ENCODE measurements around the gene MYOF.
"Not testable (repeated sequence)": the region's sequence is repeated elsewhere in the genome, so short reads cannot be mapped to it uniquely, and the experiment has no call there.

Gene MYOF

GRCh38 chr10:93287775-93288174 is 194.4 kb downstream of the MYOF start:
- no peaks in the 10 kb centered on the region for H3K36me3 ChIP-seq (ENCODE audit: control insufficient read depth, insufficient read depth, low read length)
- no peak overlapping the region for H3K4me3 ChIP-seq (ENCODE audit: low read length)
- no peak overlapping the region for H3K9ac ChIP-seq (ENCODE audit: low read length)
- H3K27me3 ChIP-seq (ENCODE audit: control insufficient read depth, insufficient read depth, low read length) = no peaks in the 10 kb centered on the region
- no peaks in the 10 kb centered on the region for H3K9me3 ChIP-seq (ENCODE audit: control insufficient read depth, low read length)
- H3K4me1 ChIP-seq (ENCODE audit: control insufficient read depth, insufficient read depth, low read length) = no peaks in the 10 kb centered on the region

GRCh38 chr10:93284246-93284645 is 197.9 kb downstream of the MYOF start:
- not testable (repeated sequence) for H3K9ac ChIP-seq (ENCODE audit: low read length); H3K27me3 ChIP-seq (ENCODE audit: control insufficient read depth, insufficient read depth, low read length); H3K9me3 ChIP-seq (ENCODE audit: control insufficient read depth, low read length)

GRCh38 chr10:93281367-93281720 is 200.8 kb downstream of the MYOF start:
- Histone ChIP-seq H3K9me3 (ENCODE audit: control insufficient read depth, low read length) (no peaks in the 10 kb centered on the region), H3K27me3 (ENCODE audit: control insufficient read depth, insufficient read depth, low read length) (no peaks in the 10 kb centered on the region), H3K36me3 (ENCODE audit: control insufficient read depth, insufficient read depth, low read length) (no peaks in the 10 kb centered on the region), H3K4me3 (ENCODE audit: low read length) (no peak overlapping the region), H3K9ac (ENCODE audit: low read length) (no peak overlapping the region), H3K4me1 (ENCODE audit: control insufficient read depth, insufficient read depth, low read length) (no peaks in the 10 kb centered on the region)

More at GRCh38 chr10:93284246-93284645, 197.9 kb downstream of the MYOF start:
- H3K4me3 ChIP-seq (ENCODE audit: low read length); H3K36me3 ChIP-seq (ENCODE audit: control insufficient read depth, insufficient read depth, low read length); H3K4me1 ChIP-seq (ENCODE audit: control insufficient read depth, insufficient read depth, low read length): not testable (repeated sequence)

GRCh38 chr10:93280699-93281366 is 201.3 kb downstream of the MYOF start:
- H3K9ac ChIP-seq (ENCODE audit: low read length) = no peak overlapping the region
- no peaks in the 10 kb centered on the region for H3K27me3 ChIP-seq (ENCODE audit: control insufficient read depth, insufficient read depth, low read length)
- H3K36me3 ChIP-seq (ENCODE audit: control insufficient read depth, insufficient read depth, low read length) = no peaks in the 10 kb centered on the region
- no peaks in the 10 kb centered on the region for H3K4me1 ChIP-seq (ENCODE audit: control insufficient read depth, insufficient read depth, low read length)
- H3K9me3 ChIP-seq (ENCODE audit: control insufficient read depth, low read length) = no peaks in the 10 kb centered on the region
- H3K4me3 ChIP-seq (ENCODE audit: low read length) = no peak overlapping the region

GRCh38 chr10:93280121-93280698 is 201.9 kb downstream of the MYOF start:
- Histone ChIP-seq H3K27me3 (ENCODE audit: control insufficient read depth, insufficient read depth, low read length) (no peaks in the 10 kb centered on the region), H3K9ac (ENCODE audit: low read length) (no peak overlapping the region), H3K4me3 (ENCODE audit: low read length) (no peak overlapping the region), H3K4me1 (ENCODE audit: control insufficient read depth, insufficient read depth, low read length) (no peaks in the 10 kb centered on the region), H3K9me3 (ENCODE audit: control insufficient read depth, low read length) (no peaks in the 10 kb centered on the region), H3K36me3 (ENCODE audit: control insufficient read depth, insufficient read depth, low read length) (no peaks in the 10 kb centered on the region)

GRCh38 chr10:93277360-93277759 is 204.8 kb downstream of the MYOF start:
- H3K9ac ChIP-seq (ENCODE audit: low read length) = no peak overlapping the region
- no peak overlapping the region for H3K4me3 ChIP-seq (ENCODE audit: low read length)
- H3K4me1 ChIP-seq (ENCODE audit: control insufficient read depth, insufficient read depth, low read length) = no peaks in the 10 kb centered on the region
- no peaks in the 10 kb centered on the region for H3K9me3 ChIP-seq (ENCODE audit: control insufficient read depth, low read length)
- H3K36me3 ChIP-seq (ENCODE audit: control insufficient read depth, insufficient read depth, low read length) = no peaks in the 10 kb centered on the region
- no peaks in the 10 kb centered on the region for H3K27me3 ChIP-seq (ENCODE audit: control insufficient read depth, insufficient read depth, low read length)

GRCh38 chr10:93274419-93274818 is 207.7 kb downstream of the MYOF start:
- Histone ChIP-seq H3K27me3 (ENCODE audit: control insufficient read depth, insufficient read depth, low read length) (no peaks in the 10 kb centered on the region), H3K4me3 (ENCODE audit: low read length) (no peak overlapping the region), H3K9ac (ENCODE audit: low read length) (no peak overlapping the region), H3K4me1 (ENCODE audit: control insufficient read depth, insufficient read depth, low read length) (no peaks in the 10 kb centered on the region), H3K9me3 (ENCODE audit: control insufficient read depth, low read length) (no peaks in the 10 kb centered on the region), H3K36me3 (ENCODE audit: control insufficient read depth, insufficient read depth, low read length) (no peaks in the 10 kb centered on the region)

- no peak overlapping the region for H3K9ac ChIP-seq (ENCODE audit: low read length)
- no peak overlapping the region for H3K4me3 ChIP-seq (ENCODE audit: low read length)
- no peaks in the 10 kb centered on the region for H3K27me3 ChIP-seq (ENCODE audit: control insufficient read depth, insufficient read depth, low read length)
- no peaks in the 10 kb centered on the region for H3K9me3 ChIP-seq (ENCODE audit: control insufficient read depth, low read length)
- no peaks in the 10 kb centered on the region for H3K36me3 ChIP-seq (ENCODE audit: control insufficient read depth, insufficient read depth, low read length)
- no peaks in the 10 kb centered on the region for H3K4me1 ChIP-seq (ENCODE audit: control insufficient read depth, insufficient read depth, low read length)
Observed at GRCh38 chr10:93272884-93273675, 209.1 kb downstream of the MYOF start.

- no peak overlapping the region for H3K4me3 ChIP-seq (ENCODE audit: low read length)
- H3K9ac ChIP-seq (ENCODE audit: low read length) = no peak overlapping the region
- no peaks in the 10 kb centered on the region for H3K27me3 ChIP-seq (ENCODE audit: control insufficient read depth, insufficient read depth, low read length)
- H3K9me3 ChIP-seq (ENCODE audit: control insufficient read depth, low read length) = no peaks in the 10 kb centered on the region
- no peaks in the 10 kb centered on the region for H3K36me3 ChIP-seq (ENCODE audit: control insufficient read depth, insufficient read depth, low read length)
- no peaks in the 10 kb centered on the region for H3K4me1 ChIP-seq (ENCODE audit: control insufficient read depth, insufficient read depth, low read length)
Observed at GRCh38 chr10:93271347-93271746, 210.8 kb downstream of the MYOF start.

- H3K9ac ChIP-seq (ENCODE audit: low read length) = no peak overlapping the region
- H3K9me3 ChIP-seq (ENCODE audit: control insufficient read depth, low read length) = no peaks in the 10 kb centered on the region
- H3K27me3 ChIP-seq (ENCODE audit: control insufficient read depth, insufficient read depth, low read length) = no peaks in the 10 kb centered on the region
- H3K36me3 ChIP-seq (ENCODE audit: control insufficient read depth, insufficient read depth, low read length) = no peaks in the 10 kb centered on the region
- no peak overlapping the region for H3K4me3 ChIP-seq (ENCODE audit: low read length)
- H3K4me1 ChIP-seq (ENCODE audit: control insufficient read depth, insufficient read depth, low read length) = no peaks in the 10 kb centered on the region
Observed at GRCh38 chr10:93269281-93269680, 212.9 kb downstream of the MYOF start.

- Histone ChIP-seq H3K36me3 (ENCODE audit: control insufficient read depth, insufficient read depth, low read length) (no peaks in the 10 kb centered on the region), H3K27me3 (ENCODE audit: control insufficient read depth, insufficient read depth, low read length) (no peaks in the 10 kb centered on the region), H3K4me3 (ENCODE audit: low read length) (no peak overlapping the region)
Observed at GRCh38 chr10:93268021-93268420, 214.1 kb downstream of the MYOF start.

GRCh38 chr10:93267521-93267920 is 214.6 kb downstream of the MYOF start:
- Histone ChIP-seq H3K9me3 (ENCODE audit: control insufficient read depth, low read length) (no peaks in the 10 kb centered on the region), H3K36me3 (ENCODE audit: control insufficient read depth, insufficient read depth, low read length) (no peaks in the 10 kb centered on the region), H3K4me3 (ENCODE audit: low read length) (no peak overlapping the region), H3K9ac (ENCODE audit: low read length) (no peak overlapping the region), H3K27me3 (ENCODE audit: control insufficient read depth, insufficient read depth, low read length) (no peaks in the 10 kb centered on the region), H3K4me1 (ENCODE audit: control insufficient read depth, insufficient read depth, low read length) (no peaks in the 10 kb centered on the region)

More at GRCh38 chr10:93268021-93268420, 214.1 kb downstream of the MYOF start:
- no peak overlapping the region for H3K9ac ChIP-seq (ENCODE audit: low read length)
- H3K4me1 ChIP-seq (ENCODE audit: control insufficient read depth, insufficient read depth, low read length) = no peaks in the 10 kb centered on the region
- no peaks in the 10 kb centered on the region for H3K9me3 ChIP-seq (ENCODE audit: control insufficient read depth, low read length)

Data from mucosa of stomach (tissue), 1 donor.